Measurements from ENCODE around the gene BMPR2.

DNA sequence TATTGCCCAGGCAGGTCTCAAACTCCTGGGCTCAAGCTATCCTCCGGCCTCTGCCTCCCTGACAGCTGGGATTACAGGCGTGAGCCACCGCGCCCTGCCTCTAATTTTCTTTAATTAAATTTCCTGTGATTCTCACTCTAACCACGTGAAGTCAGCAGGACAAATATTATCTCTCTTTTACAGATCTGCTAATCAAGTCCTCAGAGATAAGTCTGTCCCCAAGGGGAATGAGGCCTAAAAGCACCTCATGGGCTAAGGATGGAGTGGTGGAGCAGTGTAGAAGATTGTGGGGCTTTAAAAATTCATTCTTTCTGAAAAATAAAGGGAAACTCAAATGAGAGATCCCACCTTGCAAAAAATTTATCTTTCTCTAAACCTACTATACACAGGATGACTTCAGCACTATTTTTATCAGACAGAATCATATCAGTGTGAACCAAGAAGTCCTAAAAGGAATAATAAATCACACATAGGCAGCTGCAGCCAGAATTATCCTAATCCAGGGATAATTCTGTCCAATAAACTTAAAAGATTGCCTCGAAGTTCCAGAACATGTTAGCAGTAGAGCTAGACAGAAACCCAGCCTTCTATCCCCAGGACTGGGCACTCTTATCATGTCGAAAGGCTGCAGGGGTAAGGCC, 38.3 kb upstream of the BMPR2 start:
- TF ChIP-seq, protein P1, sequence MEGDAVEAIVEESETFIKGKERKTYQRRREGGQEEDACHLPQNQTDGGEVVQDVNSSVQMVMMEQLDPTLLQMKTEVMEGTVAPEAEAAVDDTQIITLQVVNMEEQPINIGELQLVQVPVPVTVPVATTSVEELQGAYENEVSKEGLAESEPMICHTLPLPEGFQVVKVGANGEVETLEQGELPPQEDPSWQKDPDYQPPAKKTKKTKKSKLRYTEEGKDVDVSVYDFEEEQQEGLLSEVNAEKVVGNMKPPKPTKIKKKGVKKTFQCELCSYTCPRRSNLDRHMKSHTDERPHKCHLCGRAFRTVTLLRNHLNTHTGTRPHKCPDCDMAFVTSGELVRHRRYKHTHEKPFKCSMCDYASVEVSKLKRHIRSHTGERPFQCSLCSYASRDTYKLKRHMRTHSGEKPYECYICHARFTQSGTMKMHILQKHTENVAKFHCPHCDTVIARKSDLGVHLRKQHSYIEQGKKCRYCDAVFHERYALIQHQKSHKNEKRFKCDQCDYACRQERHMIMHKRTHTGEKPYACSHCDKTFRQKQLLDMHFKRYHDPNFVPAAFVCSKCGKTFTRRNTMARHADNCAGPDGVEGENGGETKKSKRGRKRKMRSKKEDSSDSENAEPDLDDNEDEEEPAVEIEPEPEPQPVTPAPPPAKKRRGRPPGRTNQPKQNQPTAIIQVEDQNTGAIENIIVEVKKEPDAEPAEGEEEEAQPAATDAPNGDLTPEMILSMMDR (conservative IDR thresholded peaks at IDR 0.05; ENCODE audit: low read depth, low read length): no peak
- TF ChIP-seq EZH2 (IDR thresholded peaks at IDR 0.05; ENCODE audit: borderline replicate concordance, low read depth, low read length, poor library complexity, severe bottlenecking): no peak
